GM20431 (cell line): ENCODE data around the gene ALOX5AP.
"Not testable (repeated sequence)": the region's sequence is repeated elsewhere in the genome, so short reads cannot be mapped to it uniquely, and the experiment has no call there.

Experiments
- in situ Hi-C: fragments of 300-500 bp; cut with MseI, MboI; formaldehyde crosslinking; loops from one replicate; pipeline ENCODE4 v1.15.0; 2020; ENCODE audit warnings: low sequenced_read_pairs; ENCODE audit not compliant: unreplicated experiment

ALOX5AP gene

GRCh38 chr13:30735872-30736175 is 481 bp downstream of the ALOX5AP start:
- in situ Hi-C loops = no loop called here

- in situ Hi-C loops = no loop called here
Observed at GRCh38 chr13:30736461-30737320, 1.3 kb downstream of the ALOX5AP start.

GRCh38 chr13:30737511-30738337 is 2.4 kb downstream of the ALOX5AP start:
- in situ Hi-C loops = no loop called here

- in situ Hi-C loops = no loop called here
Observed at GRCh38 chr13:30738526-30739236, 3.3 kb downstream of the ALOX5AP start.

- in situ Hi-C loops = no loop called here
Observed at GRCh38 chr13:30739237-30739528, 3.8 kb downstream of the ALOX5AP start.

GRCh38 chr13:30739761-30740642 is 4.7 kb downstream of the ALOX5AP start:
- in situ Hi-C loops = no loop called here

- in situ Hi-C loops = no loop called here
Observed at GRCh38 chr13:30742901-30743300, 7.6 kb downstream of the ALOX5AP start.

- in situ Hi-C loops = no loop called here
Observed at GRCh38 chr13:30743319-30744055, 8.1 kb downstream of the ALOX5AP start.

GRCh38 chr13:30744056-30744680 is 8.8 kb downstream of the ALOX5AP start:
- in situ Hi-C loops = no loop called here

GRCh38 chr13:30744681-30745077 is 9.3 kb downstream of the ALOX5AP start:
- in situ Hi-C loops = no loop called here

GRCh38 chr13:30745906-30746686 is 10.8 kb downstream of the ALOX5AP start:
- in situ Hi-C loops = no loop called here

GRCh38 chr13:30746791-30747190 is 11.4 kb downstream of the ALOX5AP start:
- in situ Hi-C loops = no loop called here

- in situ Hi-C loops = not testable (repeated sequence)
Observed at GRCh38 chr13:30747845-30748244, 12.5 kb downstream of the ALOX5AP start.

GRCh38 chr13:30748717-30749116 is 13.4 kb downstream of the ALOX5AP start:
- in situ Hi-C loops = no loop called here

- in situ Hi-C loops = no loop called here
Observed at GRCh38 chr13:30750036-30750435, 14.7 kb downstream of the ALOX5AP start.

- in situ Hi-C loops = no loop called here
Observed at GRCh38 chr13:30751183-30751933, 16.0 kb downstream of the ALOX5AP start.

GRCh38 chr13:30752201-30752797 is 17.0 kb downstream of the ALOX5AP start:
- in situ Hi-C loops = no loop called here
